ENCODE results near the gene PSD2. TPM values are rescaled to one million over a fixed set of nuclear protein-coding genes. Genes with fewer than 3 reads are reported as not detected.

PSD2 gene
- polyA plus RNA-seq, 3 donors = not detected

- Histone ChIP-seq H2AFZ (ENCODE audit: insufficient read depth, low read depth, low read length, poor library complexity, severe bottlenecking) (no peak overlapping the region), H3K4me3 (replicated peaks in 1 of 3; ENCODE audit: low read depth in 2 of 3, low read length in 3 of 3) (no peak overlapping the region), H3K9ac (ENCODE audit: insufficient read depth, low read length, poor library complexity, severe bottlenecking) (no peak overlapping the region), H3K4me2 (replicated peaks; ENCODE audit: extremely low read depth, low read length, poor library complexity, severe bottlenecking) (no peak overlapping the region), H3K79me2 (ENCODE audit: insufficient read depth, low read length) (no peaks in the 10 kb centered on the region), H3K4me1 (ENCODE audit: control insufficient read depth in 1 of 2, insufficient read depth in 2 of 2, low read length in 2 of 2) (peaks cover 0 to 1% of the 10 kb centered on the region in 2 donors), H3K27ac (ENCODE audit: low read depth in 1 of 2, low read length in 2 of 2) (no peak overlapping the region), H4K20me1 (ENCODE audit: insufficient read depth, low read length) (no peaks in the 10 kb centered on the region), H3K9me3 (replicated peaks in 1 of 2; ENCODE audit: control insufficient read depth in 1 of 2, insufficient read depth in 1 of 2, low read length in 2 of 2) (no peaks in the 10 kb centered on the region), H3K36me3 (replicated peaks in 1 of 2; ENCODE audit: control insufficient read depth in 1 of 2, insufficient read depth in 2 of 2, low read length in 2 of 2) (no peaks in the 10 kb centered on the region), H3K27me3 (ENCODE audit: control insufficient read depth in 2 of 2, insufficient read depth in 2 of 2, low read length in 2 of 2) (peaks cover 5 to 10% of the 10 kb centered on the region in 2 donors)
- no peak overlapping the region for H3K27ac Mint-ChIP-seq
- H3K4me3 Mint-ChIP-seq = no peak overlapping the region
- TF ChIP-seq CTCF (IDR thresholded peaks at IDR 0.05) = no peak
- 85% methylated on average over 3 of the region's 3 CpGs for WGBS (ENCODE audit: insufficient coverage)
- peaks cover 15 to 23% (median 22%) of the 10 kb centered on the region in 3 donors for H3K27me3 Mint-ChIP-seq (ENCODE audit: low read depth in 3 of 3)
- H3K9me3 Mint-ChIP-seq = peaks cover 0 to 1% (median 0%) of the 10 kb centered on the region in 7 donors
- peaks cover 12% of the 10 kb centered on the region for H3K4me1 Mint-ChIP-seq
- no peaks in the 10 kb centered on the region for H3K36me3 Mint-ChIP-seq
- intact Hi-C loops (cut with micrococcal nuclease) = no loop called here
- DNase-seq = no peak
These were observed 26.1 kb upstream of the PSD2 start for GRCh38 chr5:139769477-139769876.

- intact Hi-C loops (cut with micrococcal nuclease) = no loop called here
- H3K36me3 Mint-ChIP-seq = no peaks in the 10 kb centered on the region
- TF ChIP-seq CTCF (IDR thresholded peaks at IDR 0.05) = no peak
- Histone ChIP-seq H3K27ac (ENCODE audit: low read depth in 1 of 2, low read length in 2 of 2) (no peak overlapping the region), H3K4me3 (replicated peaks in 1 of 3; ENCODE audit: low read depth in 2 of 3, low read length in 3 of 3) (no peak overlapping the region), H3K4me2 (replicated peaks; ENCODE audit: extremely low read depth, low read length, poor library complexity, severe bottlenecking) (no peak overlapping the region), H3K27me3 (ENCODE audit: control insufficient read depth in 2 of 2, insufficient read depth in 2 of 2, low read length in 2 of 2) (no peaks in the 10 kb centered on the region), H4K20me1 (ENCODE audit: insufficient read depth, low read length) (no peaks in the 10 kb centered on the region), H3K9ac (ENCODE audit: insufficient read depth, low read length, poor library complexity, severe bottlenecking) (no peak overlapping the region), H3K9me3 (replicated peaks in 1 of 2; ENCODE audit: control insufficient read depth in 1 of 2, insufficient read depth in 1 of 2, low read length in 2 of 2) (no peaks in the 10 kb centered on the region), H2AFZ (ENCODE audit: insufficient read depth, low read depth, low read length, poor library complexity, severe bottlenecking) (no peak overlapping the region), H3K36me3 (replicated peaks in 1 of 2; ENCODE audit: control insufficient read depth in 1 of 2, insufficient read depth in 2 of 2, low read length in 2 of 2) (no peaks in the 10 kb centered on the region), H3K79me2 (ENCODE audit: insufficient read depth, low read length) (no peaks in the 10 kb centered on the region), H3K4me1 (ENCODE audit: control insufficient read depth in 1 of 2, insufficient read depth in 2 of 2, low read length in 2 of 2) (peaks cover 11 to 14% of the 10 kb centered on the region in 2 donors)
- DNase-seq = no peak
- no CpG with 5 or more reads among the region's 2 CpGs for WGBS (ENCODE audit: insufficient coverage)
- H3K27ac Mint-ChIP-seq = no peak overlapping the region
- H3K9me3 Mint-ChIP-seq = peaks cover 0 to 3% (median 0%) of the 10 kb centered on the region in 7 donors
- peaks cover 19% of the 10 kb centered on the region for H3K4me1 Mint-ChIP-seq
- H3K27me3 Mint-ChIP-seq (ENCODE audit: low read depth in 3 of 3) = peaks cover 12 to 17% (median 14%) of the 10 kb centered on the region in 3 donors
- H3K4me3 Mint-ChIP-seq = no peak overlapping the region
These were observed 24.9 kb upstream of the PSD2 start for GRCh38 chr5:139770722-139771121.
